Left ventricle myocardium inferior (tissue), 1 donor: ENCODE measurements around the gene MED9. TPM values are rescaled to one million over a fixed set of nuclear protein-coding genes. Genes with fewer than 3 reads are reported as not detected.
A peak's percentile ranks its signal among the peaks of the same experiment; 100 is the strongest.

Experiments
- DNase-seq: peaks from one replicate; pipeline ENCODE4 v3.0.0-alpha.2; 2020
- H3K27ac ChIP-seq: fragments of 200-600 bp; replicated peaks from 2 replicates; pipeline ENCODE4 v1.8.0; 2021
- H3K27me3 ChIP-seq: fragments of 200-600 bp; 2 replicates; pipeline ENCODE4 v1.8.0; 2021; ENCODE audit warnings: low read depth
- H3K36me3 ChIP-seq: fragments of 200-600 bp; 2 replicates; pipeline ENCODE4 v1.8.0; 2021
- H3K4me1 ChIP-seq: fragments of 200-600 bp; 2 replicates; pipeline ENCODE4 v1.8.0; 2021
- H3K4me3 ChIP-seq: fragments of 200-600 bp; 2 replicates; pipeline ENCODE4 v1.8.0; 2021; ENCODE audit warnings: mild to moderate bottlenecking, moderate library complexity
- H3K9me3 ChIP-seq: fragments of 200-600 bp; replicated peaks from 2 replicates; pipeline ENCODE4 v1.8.0; 2021
- CTCF ChIP-seq: fragments of 200-600 bp; IDR thresholded peaks from 2 replicates; pipeline ENCODE4 v1.8.0; 2021; ENCODE audit warnings: antibody characterized with exemption, mild to moderate bottlenecking, borderline replicate concordance
- intact Hi-C: fragments of 100-400 bp; cut with micrococcal nuclease; formaldehyde crosslinking; loops from one replicate; pipeline ENCODE4 v1.11.0; 2022
- total RNA-seq: library from RNA; stranded (reverse); fragmentation: NEBNext Ultra II Directional; extraction: Animal tissue kit (Norgen Biotek cat#: 25700); gene quantifications from one replicate; pipeline ENCODE4 v1.2.1, GENCODE V29; 2021
- donor health status: DM: no; HTN: yes; CAD: no; lungs with severe emphysema.

MED9 gene
- total RNA-seq, 1 donor from 2014 or later = 34.1 TPM

GRCh38 chr17:17526369-17526768 lies 49.6 kb downstream of the MED9 start:
- no peaks in the 10 kb centered on the region for H3K9me3 ChIP-seq
- peaks cover 34% of the 10 kb centered on the region for H3K4me1 ChIP-seq
- no peak for TF ChIP-seq CTCF
- no peaks in the 10 kb centered on the region for H3K36me3 ChIP-seq
- intact Hi-C loops = no loop called here
- peak; percentile 70 for DNase-seq
- H3K4me3 ChIP-seq = no peak overlapping the region
- H3K27ac ChIP-seq = peak overlapping the region; percentile 88
- H3K27me3 ChIP-seq = no peaks in the 10 kb centered on the region

- H3K27ac ChIP-seq = peak overlapping the region; percentile 88
- H3K36me3 ChIP-seq = no peaks in the 10 kb centered on the region
- TF ChIP-seq CTCF = no peak
- intact Hi-C loops = no loop called here
- peaks cover 34% of the 10 kb centered on the region for H3K4me1 ChIP-seq
- DNase-seq = no peak
- H3K4me3 ChIP-seq = no peak overlapping the region
- H3K9me3 ChIP-seq = peaks cover 6% of the 10 kb centered on the region
- no peaks in the 10 kb centered on the region for H3K27me3 ChIP-seq
Observed at GRCh38 chr17:17527534-17527933, 50.7 kb downstream of the MED9 start.

- TF ChIP-seq CTCF = no peak
- H3K27ac ChIP-seq = peak overlapping the region; percentile 88
- DNase-seq = no peak
- no peaks in the 10 kb centered on the region for H3K27me3 ChIP-seq
- H3K36me3 ChIP-seq = no peaks in the 10 kb centered on the region
- peaks cover 34% of the 10 kb centered on the region for H3K4me1 ChIP-seq
- intact Hi-C loops = no loop called here
- no peak overlapping the region for H3K4me3 ChIP-seq
- peaks cover 7% of the 10 kb centered on the region for H3K9me3 ChIP-seq
Observed at GRCh38 chr17:17527956-17528500, 51.2 kb downstream of the MED9 start.

GRCh38 chr17:17528696-17529652 lies 52.2 kb downstream of the MED9 start:
- intact Hi-C loops = no loop called here
- no peak for TF ChIP-seq CTCF
- Histone ChIP-seq H3K9me3 (peaks cover 7% of the 10 kb centered on the region), H3K4me1 (peaks cover 34% of the 10 kb centered on the region), H3K4me3 (no peak overlapping the region), H3K36me3 (no peaks in the 10 kb centered on the region), H3K27ac (peak overlapping the region; percentile 88), H3K27me3 (no peaks in the 10 kb centered on the region)
- no peak for DNase-seq

- Histone ChIP-seq H3K27me3 (no peaks in the 10 kb centered on the region), H3K9me3 (peaks cover 7% of the 10 kb centered on the region)
- intact Hi-C loops = no loop called here
Observed at GRCh38 chr17:17531156-17531555, 54.4 kb downstream of the MED9 start.

More at GRCh38 chr17:17531156-17531555, 54.4 kb downstream of the MED9 start:
- no peaks in the 10 kb centered on the region for H3K36me3 ChIP-seq
- peaks cover 40% of the 10 kb centered on the region for H3K4me1 ChIP-seq
- no peak overlapping the region for H3K27ac ChIP-seq
- DNase-seq = no peak
- TF ChIP-seq CTCF = no peak
- H3K4me3 ChIP-seq = no peak overlapping the region
